Uterus (tissue), 4 donors: ENCODE data around the gene NT5C3A. TPM values are rescaled to one million over a fixed set of nuclear protein-coding genes. Genes with fewer than 3 reads are reported as not detected.

Source experiments
- DNase-seq, 2 donors: peaks; one replicate each; pipeline ENCODE4 v3.0.0-alpha.2; 2019 to 2020
- H3K27ac ChIP-seq, 2 donors: fragments of 200-600 bp; sonication (generic); 1 replicate in 1 of 2; 2 replicates in 1 of 2; pipeline ENCODE4 v1.5.1; 2016 to 2018
- H3K27me3 ChIP-seq, 2 donors: fragments of 200-600 bp; sonication (generic); one replicate each; pipeline ENCODE4 v1.5.1; 2018 to 2019; ENCODE audit warnings: control low read depth in 1 of 2
- H3K36me3 ChIP-seq, 2 donors: fragments of 200-600 bp; sonication (generic); one replicate each; pipeline ENCODE4 v1.5.1; 2019; ENCODE audit warnings: control low read depth in 1 of 2
- H3K4me1 ChIP-seq, 2 donors: fragments of 200-600 bp; sonication (generic); one replicate each; pipeline ENCODE4 v1.5.1; 2018 to 2019; ENCODE audit warnings: control low read depth in 1 of 2
- H3K4me3 ChIP-seq, 2 donors: fragments of 200-600 bp; sonication (generic); 1 replicate in 1 of 2; 2 replicates in 1 of 2; pipeline ENCODE4 v1.5.1; 2018 to 2019; ENCODE audit warnings: mild to moderate bottlenecking in 1 of 2
- H3K9me3 ChIP-seq, 2 donors: fragments of 200-600 bp; sonication (generic); one replicate each; pipeline ENCODE4 v1.5.1; 2019; ENCODE audit warnings: control low read depth in 1 of 2
- POLR2A ChIP-seq, 2 donors: fragments of 450-650 bp; IDR thresholded peaks; one replicate each; pipeline ENCODE4 v1.6.1; 2016; ENCODE audit warnings: antibody characterized with exemption in 2 of 2, mild to moderate bottlenecking in 1 of 2, moderate library complexity in 1 of 2
- intact Hi-C: fragments of 100-400 bp; cut with DNase I; formaldehyde crosslinking; loops from one replicate; pipeline ENCODE4 v1.15.1; 2023; ENCODE audit warnings: low total_unique reads
- total RNA-seq, 4 donors: library from RNA; depleted of rRNA in 3 of 4; stranded (reverse); fragments of >200 nt in 3 of 4; gene quantifications; one replicate each; pipeline versions ENCODE4 v1.1.0 to v1.2.4, GENCODE V29; 2014 to 2023
- TF ChIP-seq, protein P1 (sequence below), 4 experiments: fragments of 200-600 bp in 2 of 4; fragments of 450-650 bp in 2 of 4; sonication (generic) in 2 of 4; IDR thresholded peaks; one replicate each; pipeline ENCODE4 v1.5.1; 2016 to 2019; ENCODE audit warnings: antibody characterized with exemption in 4 of 4, mild to moderate bottlenecking in 2 of 4, moderate library complexity in 1 of 4
- donor health status: DM: yes; HTN: yes; CAD: no.

The NT5C3A gene
- 10 to 100 TPM; 21.3 to 50.2 (median 42.1) TPM for total RNA-seq

DNA sequence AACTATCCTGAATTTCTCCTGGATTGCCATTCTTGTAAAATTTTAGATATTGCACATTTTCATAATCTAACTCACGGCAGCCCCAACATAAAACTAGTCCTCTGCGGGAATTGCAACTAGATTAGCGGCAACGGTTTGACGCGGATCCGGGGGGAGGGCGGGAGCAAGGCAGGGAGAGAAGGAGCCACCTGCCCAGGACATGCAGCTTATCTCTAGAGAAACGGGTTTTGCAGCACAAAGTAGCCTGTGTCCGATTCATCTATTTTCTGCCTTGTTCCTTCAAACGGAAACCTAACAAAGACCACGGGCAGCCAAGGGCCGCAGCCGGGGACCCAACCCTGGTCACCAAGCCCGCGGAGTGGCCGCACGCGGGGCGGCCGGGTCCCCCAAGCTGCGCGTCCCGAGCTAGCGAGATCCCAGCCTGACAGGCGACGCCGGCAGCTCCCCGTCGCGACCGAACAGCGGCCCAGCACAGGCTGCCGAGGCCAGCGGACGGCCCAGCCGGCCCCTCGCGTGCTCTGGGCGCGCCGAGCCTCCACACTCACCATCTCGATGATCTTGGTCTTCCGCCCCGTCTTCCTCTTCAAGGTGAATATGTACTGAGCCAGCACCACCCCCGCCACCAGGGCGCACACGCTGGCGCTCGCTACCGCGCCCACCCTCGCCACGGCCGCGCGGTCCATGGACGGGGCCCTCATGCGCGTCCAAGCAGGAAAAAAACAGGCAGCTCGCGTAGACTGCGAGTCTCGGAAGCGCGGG lies at the start of gene NT5C3A:
NT5C3A (minus strand) TSS at position 754 of the 759 bp plus-strand sequence; CDS start at position 683, 71 bp downstream.
- Histone ChIP-seq H3K27ac (peak within 1 kb of the TSS; percentile 95 to 97), H3K4me1 (peaks cover 0 to 3% of the 10 kb centered on the region in 2 donors), H3K36me3 (no peaks in the 10 kb centered on the region), H3K4me3 (peak within 1 kb of the TSS; percentile 75 to 98), H3K9me3 (peaks cover 0 to 5% of the 10 kb centered on the region in 2 donors), H3K27me3 (no peaks in the 10 kb centered on the region)
- peak; percentile 51 to 79 for TF ChIP-seq POLR2A (IDR thresholded peaks at IDR 0.05)
- TF ChIP-seq, protein P1, sequence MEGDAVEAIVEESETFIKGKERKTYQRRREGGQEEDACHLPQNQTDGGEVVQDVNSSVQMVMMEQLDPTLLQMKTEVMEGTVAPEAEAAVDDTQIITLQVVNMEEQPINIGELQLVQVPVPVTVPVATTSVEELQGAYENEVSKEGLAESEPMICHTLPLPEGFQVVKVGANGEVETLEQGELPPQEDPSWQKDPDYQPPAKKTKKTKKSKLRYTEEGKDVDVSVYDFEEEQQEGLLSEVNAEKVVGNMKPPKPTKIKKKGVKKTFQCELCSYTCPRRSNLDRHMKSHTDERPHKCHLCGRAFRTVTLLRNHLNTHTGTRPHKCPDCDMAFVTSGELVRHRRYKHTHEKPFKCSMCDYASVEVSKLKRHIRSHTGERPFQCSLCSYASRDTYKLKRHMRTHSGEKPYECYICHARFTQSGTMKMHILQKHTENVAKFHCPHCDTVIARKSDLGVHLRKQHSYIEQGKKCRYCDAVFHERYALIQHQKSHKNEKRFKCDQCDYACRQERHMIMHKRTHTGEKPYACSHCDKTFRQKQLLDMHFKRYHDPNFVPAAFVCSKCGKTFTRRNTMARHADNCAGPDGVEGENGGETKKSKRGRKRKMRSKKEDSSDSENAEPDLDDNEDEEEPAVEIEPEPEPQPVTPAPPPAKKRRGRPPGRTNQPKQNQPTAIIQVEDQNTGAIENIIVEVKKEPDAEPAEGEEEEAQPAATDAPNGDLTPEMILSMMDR (IDR thresholded peaks at IDR 0.05): peak in 1 of 4 experiments; percentile 30
- peak in 1 of 2 donors; percentile 19 for DNase-seq
- intact Hi-C loops: no loop called here

DNA sequence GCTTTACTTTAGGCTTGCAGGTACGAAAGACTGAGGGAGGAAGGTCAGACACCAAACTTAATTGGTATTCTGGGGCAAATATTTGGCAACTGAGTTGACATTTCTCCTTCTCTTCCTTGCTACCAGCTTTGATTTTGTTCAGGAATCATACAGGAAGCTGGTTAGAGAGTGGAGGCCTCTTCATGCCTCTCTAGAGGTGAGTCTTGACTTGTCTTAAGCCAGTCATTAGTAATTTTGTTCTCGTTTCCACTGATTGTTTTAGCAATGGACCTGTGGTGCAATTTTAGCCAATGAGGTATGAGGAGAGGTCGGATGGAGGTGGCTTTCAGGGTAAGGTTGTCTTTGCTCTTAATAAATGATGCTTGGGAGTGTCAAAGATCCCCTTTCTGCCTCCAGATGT lies 49.0 kb upstream of the NT5C3A start:
- peaks cover 0 to 13% of the 10 kb centered on the region in 2 donors for H3K4me1 ChIP-seq
- no peak overlapping the region for H3K4me3 ChIP-seq
- intact Hi-C loops: no loop called here
- no peak overlapping the region for H3K27ac ChIP-seq
- no peaks in the 10 kb centered on the region for H3K9me3 ChIP-seq
- no peaks in the 10 kb centered on the region for H3K36me3 ChIP-seq
- TF ChIP-seq POLR2A (IDR thresholded peaks at IDR 0.05): no peak
- TF ChIP-seq, protein P1 (IDR thresholded peaks at IDR 0.05): no peak
- DNase-seq: no peak
- no peaks in the 10 kb centered on the region for H3K27me3 ChIP-seq

DNA sequence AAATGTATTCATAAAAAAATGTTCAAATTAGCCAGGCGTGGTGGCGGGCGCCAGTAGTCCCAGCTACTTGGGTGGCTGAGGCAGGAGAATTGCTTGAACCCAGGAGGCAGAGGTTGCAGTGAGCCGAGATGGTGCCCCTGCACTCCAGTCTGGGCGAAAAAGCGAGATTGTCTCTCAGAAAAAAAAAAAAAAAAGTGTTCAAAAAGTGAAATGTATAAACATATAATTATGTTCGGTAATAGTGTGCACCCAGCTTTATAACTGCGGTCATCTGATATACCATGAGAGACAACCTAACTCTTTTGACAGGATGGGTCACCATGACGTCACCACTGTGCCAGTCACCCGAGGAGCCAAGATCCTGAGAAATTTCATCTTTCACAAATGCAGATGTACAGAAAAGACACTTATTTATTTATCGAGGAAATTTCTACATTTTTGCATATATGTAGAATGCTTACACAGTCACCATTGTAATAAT lies 47.2 kb upstream of the NT5C3A start:
- no peaks in the 10 kb centered on the region for H3K9me3 ChIP-seq
- H3K27me3 ChIP-seq: no peaks in the 10 kb centered on the region
- peak overlapping the region; percentile 26 to 100 for H3K4me3 ChIP-seq
- no peak for DNase-seq
- no peaks in the 10 kb centered on the region for H3K36me3 ChIP-seq
- no peak for TF ChIP-seq POLR2A (IDR thresholded peaks at IDR 0.05)
- TF ChIP-seq, protein P1 (IDR thresholded peaks at IDR 0.05): no peak
- peaks cover 0 to 20% of the 10 kb centered on the region in 2 donors for H3K4me1 ChIP-seq
- H3K27ac ChIP-seq: peak overlapping the region in 1 of 2 donors; percentile 35
- intact Hi-C loops: no loop called here

DNA sequence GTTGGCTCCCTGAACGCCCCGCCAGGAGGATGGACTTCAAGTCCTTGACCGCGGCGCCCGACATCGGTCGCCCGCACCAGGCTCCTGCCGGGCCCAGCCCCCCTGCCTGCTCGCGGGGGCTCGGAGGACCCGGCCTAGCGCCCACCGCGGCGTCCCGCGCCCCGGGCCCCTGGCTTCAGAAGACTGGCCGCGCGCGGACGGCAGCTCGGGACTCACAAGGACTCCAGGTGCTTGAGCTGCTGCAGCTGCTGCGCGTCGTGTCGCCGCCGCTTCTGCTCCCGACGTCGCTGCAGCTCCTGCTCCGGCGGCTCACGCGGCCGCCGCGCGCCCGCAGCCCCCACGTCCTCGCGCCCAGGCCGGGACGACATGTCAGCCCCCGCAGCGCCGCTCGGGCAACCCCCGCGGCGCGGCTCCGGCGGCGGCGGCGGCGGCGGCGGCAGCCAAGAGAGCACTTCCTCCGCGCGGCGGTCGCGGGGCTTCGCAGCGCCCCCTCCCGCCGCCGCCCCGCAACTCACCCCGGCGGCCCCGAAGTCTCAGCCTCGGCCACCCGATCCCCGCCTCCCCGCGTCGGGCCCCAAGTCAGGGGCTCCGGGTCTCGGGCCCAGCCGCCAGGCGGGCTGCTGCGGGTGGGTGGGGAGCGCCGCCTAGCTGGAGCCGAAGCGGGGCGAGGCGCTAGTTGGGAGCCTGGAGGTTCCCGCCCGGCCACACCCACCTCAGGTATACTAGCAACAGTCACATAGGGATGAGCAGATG lies 46.6 kb upstream of the NT5C3A start, which contains the start of gene RP9:
RP9 (minus strand) TSS at position 400 of the 753 bp plus-strand sequence; CDS start at position 368, 32 bp downstream.
- Histone ChIP-seq H3K36me3 (no peaks in the 10 kb centered on the region), H3K27ac (peak within 1 kb of the TSS; percentile 67 to 75), H3K9me3 (no peaks in the 10 kb centered on the region), H3K4me3 (peak within 1 kb of the TSS; percentile 33 to 100), H3K4me1 (peaks cover 0 to 20% of the 10 kb centered on the region in 2 donors), H3K27me3 (no peaks in the 10 kb centered on the region)
- peak; percentile 33 to 70 for DNase-seq
- intact Hi-C loops: no loop called here
- TF ChIP-seq POLR2A (IDR thresholded peaks at IDR 0.05): peak in 1 of 2 donors; percentile 44
- TF ChIP-seq, protein P1 (IDR thresholded peaks at IDR 0.05): peak; percentile 46 to 83 (median 80)
